ENCODE results near the gene CDH20. TPM values are rescaled to one million over a fixed set of nuclear protein-coding genes. Genes with fewer than 3 reads are reported as not detected.

The CDH20 gene
- total RNA-seq, 1 experiment from 2014 or later, result not detected

- Histone ChIP-seq H3K9me2 (replicated peaks; ENCODE audit: low read length) (no peaks in the 10 kb centered on the region), H2AFZ (ENCODE audit: low read length) (no peak overlapping the region), H3F3A (ENCODE audit: low read length, unreplicated experiment) (no peaks in the 10 kb centered on the region), H3K9me3 (ENCODE audit: low read length) (no peaks in the 10 kb centered on the region), H3K4me1 (ENCODE audit: insufficient read depth, low read length) (no peaks in the 10 kb centered on the region), H3K36me3 (ENCODE audit: low read depth, low read length) (no peaks in the 10 kb centered on the region), H3K4me3 (ENCODE audit: low read length) (no peak overlapping the region), H3K79me2 (ENCODE audit: low read length) (no peaks in the 10 kb centered on the region), H4K20me1 (ENCODE audit: low read length) (no peaks in the 10 kb centered on the region), H3K27me3 (ENCODE audit: low read length) (peaks cover 20% of the 10 kb centered on the region), H3K27ac (ENCODE audit: low read length) (no peak overlapping the region), H3K4me2 (ENCODE audit: low read length) (no peak overlapping the region), H3K9ac (ENCODE audit: low read length) (no peak overlapping the region)
- TF ChIP-seq EZH2phosphoT487 (IDR thresholded peaks at IDR 0.05; ENCODE audit: borderline replicate concordance, low read length), result no peak
- BruUV-seq (replicated peaks), result no TSS peak
- ChIA-PET CTCF (no interaction called here), POLR2A (ENCODE audit: unreplicated experiment) (no interaction called here)
- DNase-seq (no peak), ATAC-seq (no peak)
- intact Hi-C loops (cut with micrococcal nuclease), result no loop called here
Observed at GRCh38 chr18:61371111-61371510, 37.9 kb downstream of the CDH20 start.

- no peaks in the 10 kb centered on the region for H3K4me1 ChIP-seq (ENCODE audit: insufficient read depth, low read length)
- DNase-seq (no peak), ATAC-seq (no peak)
- no peak overlapping the region for H2AFZ ChIP-seq (ENCODE audit: low read length)
- no peak overlapping the region for H3K9ac ChIP-seq (ENCODE audit: low read length)
- ChIA-PET POLR2A (ENCODE audit: unreplicated experiment) (no interaction called here), CTCF (no interaction called here)
- H3K27ac ChIP-seq (ENCODE audit: low read length), result no peak overlapping the region
- H3K9me2 ChIP-seq (replicated peaks; ENCODE audit: low read length), result no peaks in the 10 kb centered on the region
- TF ChIP-seq CTCF (conservative IDR thresholded peaks at IDR 0.05; ENCODE audit: low read depth, low read length) (no peak), EZH2phosphoT487 (IDR thresholded peaks at IDR 0.05; ENCODE audit: borderline replicate concordance, low read length) (no peak), EZH2 (IDR thresholded peaks at IDR 0.05; ENCODE audit: low read length, unreplicated experiment) (no peak)
- no peaks in the 10 kb centered on the region for H3F3A ChIP-seq (ENCODE audit: low read length, unreplicated experiment)
- no TSS peak for BruUV-seq (replicated peaks)
- peaks cover 37% of the 10 kb centered on the region for H3K27me3 ChIP-seq (ENCODE audit: low read length)
- H3K36me3 ChIP-seq (ENCODE audit: low read depth, low read length), result no peaks in the 10 kb centered on the region
- H4K20me1 ChIP-seq (ENCODE audit: low read length), result no peaks in the 10 kb centered on the region
- H3K9me3 ChIP-seq (ENCODE audit: low read length), result no peaks in the 10 kb centered on the region
- H3K79me2 ChIP-seq (ENCODE audit: low read length), result no peaks in the 10 kb centered on the region
- intact Hi-C loops (cut with micrococcal nuclease), result no loop called here
- no peak overlapping the region for H3K4me3 ChIP-seq (ENCODE audit: low read length)
- no peak overlapping the region for H3K4me2 ChIP-seq (ENCODE audit: low read length)
Observed at GRCh38 chr18:61379827-61380226, 46.6 kb downstream of the CDH20 start.

GRCh38 chr18:61388010-61388409 is 54.8 kb downstream of the CDH20 start:
- CTCF ChIA-PET, result interaction anchor here (0.6 kb wide), 1 partner anchor 76 kb away, joined by 3 read pairs; no protein-coding TSS in a partner anchor
- no peaks in the 10 kb centered on the region for H3K9me3 ChIP-seq (ENCODE audit: low read length)

GRCh38 chr18:61394983-61395382 is 61.8 kb downstream of the CDH20 start:
- Histone ChIP-seq H3F3A (ENCODE audit: low read length, unreplicated experiment) (no peaks in the 10 kb centered on the region), H3K4me2 (ENCODE audit: low read length) (no peak overlapping the region), H3K79me2 (ENCODE audit: low read length) (no peaks in the 10 kb centered on the region), H2AFZ (ENCODE audit: low read length) (no peak overlapping the region), H3K27ac (ENCODE audit: low read length) (no peak overlapping the region), H3K9me3 (ENCODE audit: low read length) (no peaks in the 10 kb centered on the region), H3K4me1 (ENCODE audit: insufficient read depth, low read length) (no peaks in the 10 kb centered on the region), H3K9me2 (replicated peaks; ENCODE audit: low read length) (no peaks in the 10 kb centered on the region), H4K20me1 (ENCODE audit: low read length) (no peaks in the 10 kb centered on the region), H3K27me3 (ENCODE audit: low read length) (no peaks in the 10 kb centered on the region), H3K4me3 (ENCODE audit: low read length) (no peak overlapping the region), H3K36me3 (ENCODE audit: low read depth, low read length) (no peaks in the 10 kb centered on the region), H3K9ac (ENCODE audit: low read length) (no peak overlapping the region)
- DNase-seq (no peak), ATAC-seq (no peak)
- BruUV-seq (replicated peaks), result no TSS peak
- intact Hi-C loops (cut with micrococcal nuclease), result no loop called here
- TF ChIP-seq EZH2 (IDR thresholded peaks at IDR 0.05; ENCODE audit: low read length, unreplicated experiment) (no peak), CTCF (conservative IDR thresholded peaks at IDR 0.05; ENCODE audit: low read depth, low read length) (no peak), EZH2phosphoT487 (IDR thresholded peaks at IDR 0.05; ENCODE audit: borderline replicate concordance, low read length) (no peak)
- CTCF ChIA-PET, result no interaction called here
- POLR2A ChIA-PET (ENCODE audit: unreplicated experiment), result no interaction called here

More at GRCh38 chr18:61388010-61388409, 54.8 kb downstream of the CDH20 start:
- POLR2A ChIA-PET (ENCODE audit: unreplicated experiment), result no interaction called here
- intact Hi-C loops (cut with micrococcal nuclease), result no loop called here
- Histone ChIP-seq H3K36me3 (ENCODE audit: low read depth, low read length) (no peaks in the 10 kb centered on the region), H3K79me2 (ENCODE audit: low read length) (no peaks in the 10 kb centered on the region), H3K27me3 (ENCODE audit: low read length) (peaks cover 24% of the 10 kb centered on the region), H3F3A (ENCODE audit: low read length, unreplicated experiment) (no peaks in the 10 kb centered on the region), H3K9ac (ENCODE audit: low read length) (no peak overlapping the region), H3K4me2 (ENCODE audit: low read length) (no peak overlapping the region), H4K20me1 (ENCODE audit: low read length) (no peaks in the 10 kb centered on the region), H3K4me1 (ENCODE audit: insufficient read depth, low read length) (no peaks in the 10 kb centered on the region), H3K4me3 (ENCODE audit: low read length) (no peak overlapping the region), H3K27ac (ENCODE audit: low read length) (no peak overlapping the region), H3K9me2 (replicated peaks; ENCODE audit: low read length) (no peaks in the 10 kb centered on the region), H2AFZ (ENCODE audit: low read length) (no peak overlapping the region)
- no peak for TF ChIP-seq EZH2phosphoT487 (IDR thresholded peaks at IDR 0.05; ENCODE audit: borderline replicate concordance, low read length)
- no peak for DNase-seq
- no TSS peak for BruUV-seq (replicated peaks)
- no peak for ATAC-seq
